Naive thymus-derived CD4-positive, alpha-beta T cell (primary cell): ENCODE results near the gene CTBP2. TPM values are rescaled to one million over a fixed set of nuclear protein-coding genes. Genes with fewer than 3 reads are reported as not detected.

ENCODE experiments used
- ATAC-seq: fragments of 150-1000 bp; cut with Tn5 transposase; 2 replicates; pipeline ENCODE4 v1.10.0; 2021; ENCODE audit warnings: mild to moderate bottlenecking, moderate library complexity
- CTCF ChIA-PET: fragments of 350-600 bp; sonication (Branson Sonifier 250); formaldehyde crosslinking; loops from one replicate; lab custom pipeline; 2021; ENCODE audit warnings: antibody characterized with exemption; lab: Charles Lee
- POLR2A ChIA-PET: fragments of 350-600 bp; sonication (Branson Sonifier 250); formaldehyde crosslinking; loops from one replicate; lab custom pipeline; 2021; ENCODE audit warnings: antibody characterized with exemption, inconsistent platforms; lab: Charles Lee
- DNase-seq, 9 donors: peaks; one replicate each; pipeline versions ENCODE4 v3.0.0 to v3.0.0-alpha.2; 2020 to 2022; ENCODE audit warnings: mixed read lengths in 1 of 9
- H3K27ac ChIP-seq: one replicate; pipeline ENCODE4 v1.7.0; 2013; ENCODE audit warnings: mild to moderate bottlenecking, low read depth, low read length, moderate library complexity
- H3K27me3 ChIP-seq, 2 donors: one replicate each; pipeline ENCODE4 v1.7.0; 2013; ENCODE audit warnings: low read length in 2 of 2, mild to moderate bottlenecking in 2 of 2, moderate library complexity in 2 of 2; ENCODE audit not compliant: control insufficient read depth in 2 of 2, insufficient read depth in 2 of 2
- H3K36me3 ChIP-seq, 3 experiments: 1 replicate in 2 of 3; 2 replicates in 1 of 3; pipeline ENCODE4 v1.7.0; 2013; ENCODE audit warnings: low read length in 3 of 3, mild to moderate bottlenecking in 3 of 3, moderate library complexity in 1 of 3; ENCODE audit not compliant: insufficient read depth in 3 of 3, control insufficient read depth in 2 of 3
- H3K4me1 ChIP-seq, 2 donors: one replicate each; pipeline ENCODE4 v1.7.0; 2013; ENCODE audit warnings: low read length in 2 of 2, mild to moderate bottlenecking in 2 of 2, moderate library complexity in 1 of 2; ENCODE audit not compliant: control insufficient read depth in 2 of 2, insufficient read depth in 2 of 2
- H3K4me3 ChIP-seq: 2 replicates; pipeline ENCODE4 v1.7.0; 2013; ENCODE audit warnings: mild to moderate bottlenecking, low read length
- H3K9me3 ChIP-seq, 3 experiments: 1 replicate in 2 of 3; 2 replicates in 1 of 3; pipeline ENCODE4 v1.7.0; 2013; ENCODE audit warnings: low read length in 3 of 3; ENCODE audit not compliant: control insufficient read depth in 2 of 3
- H3K27ac Mint-ChIP-seq, 9 donors: one replicate each; pipeline ENCODE4 v1.8.0; 2020 to 2022; ENCODE audit warnings: mixed read lengths in 9 of 9, mild to moderate bottlenecking in 8 of 9, moderate library complexity in 5 of 9, inconsistent platforms in 2 of 9
- H3K27me3 Mint-ChIP-seq, 5 donors: one replicate each; pipeline ENCODE4 v1.8.0; 2021 to 2022; ENCODE audit warnings: mixed read lengths in 5 of 5, mild to moderate bottlenecking in 1 of 5
- H3K36me3 Mint-ChIP-seq, 5 donors: one replicate each; pipeline ENCODE4 v1.8.0; 2020 to 2022; ENCODE audit warnings: mixed read lengths in 5 of 5, mild to moderate bottlenecking in 3 of 5, inconsistent platforms in 1 of 5
- H3K4me1 Mint-ChIP-seq, 7 donors: one replicate each; pipeline ENCODE4 v1.8.0; 2020 to 2022; ENCODE audit warnings: mixed read lengths in 7 of 7, mild to moderate bottlenecking in 3 of 7, inconsistent platforms in 1 of 7
- H3K4me3 Mint-ChIP-seq, 10 donors: one replicate each; pipeline ENCODE4 v1.8.0; 2020 to 2022; ENCODE audit warnings: mild to moderate bottlenecking in 10 of 10, mixed read lengths in 10 of 10, moderate library complexity in 6 of 10, inconsistent platforms in 2 of 10
- H3K9me3 Mint-ChIP-seq, 11 donors: one replicate each; pipeline ENCODE4 v1.8.0; 2020 to 2022; ENCODE audit warnings: mixed read lengths in 11 of 11, mild to moderate bottlenecking in 4 of 11, inconsistent platforms in 1 of 11, moderate library complexity in 1 of 11
- intact Hi-C, 2 donors: fragments of 100-400 bp; cut with micrococcal nuclease; formaldehyde crosslinking; loops; one replicate each; pipeline ENCODE4 v1.15.1; 2023
- polyA plus RNA-seq, 2 donors: library from polyadenylated mRNA; unstranded; fragments of 300-500 nt; fragmentation: Illumina TruSeq; gene quantifications; one replicate each; pipeline ENCODE4 v1.2.3, GENCODE V29; 2021
- total RNA-seq, 6 experiments: library from RNA in 5 of 6; stranded (reverse) in 5 of 6; gene quantifications; 1 replicate in 5 of 6; 2 replicates in 1 of 6; pipeline ENCODE4 v1.2.3 and lab custom pipeline; 2021 to 2026

The CTBP2 gene
- total and polyA plus RNA-seq, 7 experiments from 2014 or later: 0.05 to 39.5 (median 1.7) TPM; not detected in 1

DNA sequence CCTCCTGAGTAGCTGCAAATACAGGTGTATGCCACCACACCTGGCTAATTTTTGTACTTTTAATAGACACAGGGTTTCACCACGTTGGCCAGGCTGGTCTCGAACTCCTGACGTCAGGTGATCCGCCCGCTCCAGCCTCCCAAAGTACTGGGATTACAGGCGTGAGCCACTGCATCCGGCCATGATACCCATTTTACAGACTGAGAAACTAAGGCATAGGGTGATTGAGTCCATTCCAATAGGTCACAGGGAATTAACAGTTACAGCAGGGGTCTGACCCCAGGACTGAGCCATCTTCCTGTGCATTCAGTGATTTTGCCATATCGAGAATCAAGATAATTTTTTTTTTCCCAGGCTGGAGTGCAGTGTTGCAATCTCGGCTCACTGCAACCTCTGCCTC, 12.3 kb upstream of the CTBP2 start:
- no peaks in the 10 kb centered on the region for H3K4me1 Mint-ChIP-seq
- no peak overlapping the region for H3K4me3 Mint-ChIP-seq
- no peak overlapping the region for H3K4me3 ChIP-seq
- H3K27ac ChIP-seq: no peak overlapping the region
- H3K4me1 ChIP-seq: no peaks in the 10 kb centered on the region
- no peaks in the 10 kb centered on the region for H3K36me3 ChIP-seq
- intact Hi-C loops: no loop called here
- no peaks in the 10 kb centered on the region for H3K27me3 ChIP-seq
- no peak for DNase-seq
- peaks cover 0 to 4% (median 0%) of the 10 kb centered on the region in 5 donors for H3K36me3 Mint-ChIP-seq
- CTCF ChIA-PET: no interaction called here
- H3K27ac Mint-ChIP-seq: no peak overlapping the region
- H3K9me3 ChIP-seq: no peaks in the 10 kb centered on the region
- H3K9me3 Mint-ChIP-seq: peaks cover 0 to 19% (median 4%) of the 10 kb centered on the region in 11 donors
- H3K27me3 Mint-ChIP-seq: peaks cover 4 to 23% (median 17%) of the 10 kb centered on the region in 5 donors
- ATAC-seq: no peak
- POLR2A ChIA-PET: no interaction called here

DNA sequence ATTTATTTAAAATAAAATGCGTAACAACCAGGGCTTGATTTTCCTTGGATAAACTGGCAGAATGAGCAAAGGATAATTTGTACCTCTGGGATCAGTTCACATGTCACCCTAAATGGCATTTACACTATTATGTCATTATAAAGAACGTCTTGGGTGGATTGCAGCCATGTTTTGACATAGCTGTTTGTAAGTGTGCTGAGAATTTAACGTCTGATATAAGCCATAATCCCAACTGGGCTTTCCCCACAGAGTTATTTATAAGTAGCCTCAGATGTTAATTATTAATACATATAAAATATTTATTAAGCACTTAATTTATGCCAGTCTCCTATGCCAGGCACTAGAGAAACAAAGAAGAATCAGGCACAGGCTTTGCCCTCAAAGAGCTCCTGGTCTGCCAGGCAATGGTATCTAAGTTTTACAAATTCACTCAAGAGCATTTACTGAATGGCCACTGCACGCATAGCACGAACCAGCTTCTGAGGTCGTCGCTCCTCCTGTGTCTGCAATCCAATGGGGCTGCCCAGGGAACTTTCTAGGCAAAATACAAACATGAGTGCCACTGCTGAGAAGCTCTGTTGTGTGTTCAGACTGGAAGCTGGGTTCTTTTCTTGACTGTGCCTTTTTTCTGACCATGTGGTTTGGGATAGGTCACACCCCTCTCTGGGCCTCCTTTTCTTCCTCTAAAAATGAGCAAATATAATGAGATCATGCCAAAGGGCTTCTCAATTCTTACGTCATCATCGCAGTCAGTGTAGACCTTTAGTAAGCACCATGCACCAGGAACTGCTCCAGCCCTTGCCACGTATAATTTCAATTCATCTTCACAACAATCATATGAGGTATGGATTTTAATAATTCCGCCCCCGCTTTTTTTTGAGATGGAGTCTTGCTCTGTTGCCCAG, 11.3 kb upstream of the CTBP2 start:
- Mint-ChIP-seq H3K4me3 (no peak overlapping the region), H3K9me3 (peaks cover 0 to 10% (median 3%) of the 10 kb centered on the region in 11 donors), H3K27me3 (peaks cover 4 to 23% (median 16%) of the 10 kb centered on the region in 5 donors), H3K36me3 (peaks cover 0 to 4% (median 0%) of the 10 kb centered on the region in 5 donors), H3K27ac (no peak overlapping the region), H3K4me1 (no peaks in the 10 kb centered on the region)
- DNase-seq (no peak), ATAC-seq (no peak)
- ChIA-PET POLR2A (no interaction called here), CTCF (no interaction called here)
- H3K36me3 ChIP-seq: no peaks in the 10 kb centered on the region
- H3K27me3 ChIP-seq: no peaks in the 10 kb centered on the region
- H3K4me1 ChIP-seq: no peaks in the 10 kb centered on the region
- H3K9me3 ChIP-seq: no peaks in the 10 kb centered on the region
- intact Hi-C loops: no loop called here
- no peak overlapping the region for H3K4me3 ChIP-seq
- H3K27ac ChIP-seq: no peak overlapping the region

DNA sequence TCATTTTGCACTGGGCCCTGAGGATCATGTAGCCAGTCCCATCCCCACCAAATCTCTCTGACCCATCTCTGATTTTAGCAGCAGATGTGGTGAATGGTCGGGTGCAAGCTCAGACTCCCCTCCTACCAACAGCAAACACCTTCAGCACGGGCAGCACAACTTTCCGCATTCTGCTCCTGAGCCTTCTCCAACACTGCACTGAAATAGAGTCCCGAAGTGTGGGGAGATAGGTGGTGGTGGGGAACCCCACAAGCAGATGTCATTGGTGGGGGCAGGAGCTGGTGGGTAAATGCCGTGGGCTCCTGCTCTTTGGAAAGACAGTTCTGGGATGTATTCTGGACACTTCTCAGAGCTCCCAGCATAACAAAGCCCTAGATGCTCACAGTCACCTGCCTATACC, 9.6 kb upstream of the CTBP2 start:
- no peaks in the 10 kb centered on the region for H3K36me3 Mint-ChIP-seq
- H3K4me3 Mint-ChIP-seq: no peak overlapping the region
- H3K27ac Mint-ChIP-seq: no peak overlapping the region
- H3K4me1 Mint-ChIP-seq: no peaks in the 10 kb centered on the region
- ATAC-seq (no peak), DNase-seq (no peak)
- Histone ChIP-seq H3K9me3 (no peaks in the 10 kb centered on the region), H3K27me3 (no peaks in the 10 kb centered on the region), H3K4me3 (no peak overlapping the region), H3K27ac (no peak overlapping the region), H3K36me3 (no peaks in the 10 kb centered on the region), H3K4me1 (no peaks in the 10 kb centered on the region)
- peaks cover 0 to 6% (median 0%) of the 10 kb centered on the region in 11 donors for H3K9me3 Mint-ChIP-seq
- H3K27me3 Mint-ChIP-seq: peaks cover 4 to 26% (median 13%) of the 10 kb centered on the region in 5 donors
- POLR2A ChIA-PET: no interaction called here
- intact Hi-C loops: loop anchor here in 1 of 2 donors (10.0 kb wide), 1 partner anchor 725 kb away; no protein-coding TSS in a partner anchor
- CTCF ChIA-PET: no interaction called here

DNA sequence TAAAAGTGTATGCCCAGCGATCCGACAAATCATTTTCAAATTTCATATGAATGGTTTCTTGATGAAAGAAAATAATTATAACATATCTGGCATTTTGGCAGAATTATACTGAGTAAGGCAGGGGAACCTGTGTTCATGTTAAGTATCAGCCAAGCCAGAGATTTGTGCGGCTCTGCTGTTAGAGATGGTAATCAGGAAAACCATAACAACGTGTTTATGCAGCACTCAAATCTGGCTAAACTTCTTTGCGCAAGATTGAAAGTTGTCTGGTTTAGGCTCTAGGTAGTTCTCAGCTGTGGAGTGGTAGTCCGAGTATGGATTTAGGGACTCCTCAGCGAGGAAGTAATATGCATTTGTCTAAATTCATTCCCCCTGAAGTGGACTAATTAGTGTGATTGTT, 8.9 kb upstream of the CTBP2 start:
- H3K36me3 ChIP-seq: no peaks in the 10 kb centered on the region
- Mint-ChIP-seq H3K4me1 (no peaks in the 10 kb centered on the region), H3K27me3 (peaks cover 6 to 25% (median 13%) of the 10 kb centered on the region in 5 donors), H3K36me3 (peaks cover 0 to 3% (median 0%) of the 10 kb centered on the region in 5 donors), H3K27ac (no peak overlapping the region), H3K9me3 (peaks cover 0 to 11% (median 0%) of the 10 kb centered on the region in 11 donors), H3K4me3 (no peak overlapping the region)
- intact Hi-C loops: loop anchor here in 1 of 2 donors (10.0 kb wide), 1 partner anchor 724 kb away; no protein-coding TSS in a partner anchor
- CTCF ChIA-PET: no interaction called here
- no peak overlapping the region for H3K4me3 ChIP-seq
- DNase-seq (no peak), ATAC-seq (no peak)
- H3K9me3 ChIP-seq: no peaks in the 10 kb centered on the region
- no peaks in the 10 kb centered on the region for H3K4me1 ChIP-seq
- POLR2A ChIA-PET: no interaction called here
- H3K27me3 ChIP-seq: no peaks in the 10 kb centered on the region
- H3K27ac ChIP-seq: no peak overlapping the region

DNA sequence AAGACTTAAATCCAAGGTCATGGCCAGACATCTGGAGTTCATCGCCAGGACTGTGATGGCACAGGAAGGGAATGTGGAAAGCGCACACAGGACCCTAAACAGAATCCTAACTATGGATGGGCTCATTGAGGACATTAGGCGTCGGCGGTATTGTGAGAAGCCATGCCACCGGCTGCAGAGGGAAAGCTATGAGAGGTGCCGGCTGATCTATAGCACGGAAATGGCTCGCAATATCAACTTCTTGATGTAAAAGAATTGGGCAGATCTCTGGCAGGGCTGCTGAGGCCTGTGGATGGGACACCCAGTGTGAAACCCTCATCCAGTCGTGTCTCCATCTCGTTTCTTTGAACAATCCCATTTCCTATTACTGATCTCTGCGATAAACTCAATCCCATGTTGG, 6.3 kb upstream of the CTBP2 start:
- no peak overlapping the region for H3K27ac ChIP-seq
- H3K9me3 ChIP-seq: no peaks in the 10 kb centered on the region
- ATAC-seq: no peak
- Mint-ChIP-seq H3K9me3 (peaks cover 0 to 6% (median 0%) of the 10 kb centered on the region in 11 donors), H3K36me3 (peaks cover 0 to 3% (median 0%) of the 10 kb centered on the region in 5 donors), H3K4me3 (no peak overlapping the region), H3K4me1 (peaks cover 0 to 4% (median 0%) of the 10 kb centered on the region in 7 donors), H3K27me3 (peaks cover 12 to 42% (median 22%) of the 10 kb centered on the region in 5 donors), H3K27ac (no peak overlapping the region)
- H3K4me1 ChIP-seq: no peaks in the 10 kb centered on the region
- H3K36me3 ChIP-seq: no peaks in the 10 kb centered on the region
- POLR2A ChIA-PET: no interaction called here
- H3K4me3 ChIP-seq: no peak overlapping the region
- CTCF ChIA-PET: no interaction called here
- intact Hi-C loops: loop anchor here in 1 of 2 donors (10.0 kb wide), 1 partner anchor 722 kb away; no protein-coding TSS in a partner anchor
- no peak for DNase-seq
- H3K27me3 ChIP-seq: no peaks in the 10 kb centered on the region

DNA sequence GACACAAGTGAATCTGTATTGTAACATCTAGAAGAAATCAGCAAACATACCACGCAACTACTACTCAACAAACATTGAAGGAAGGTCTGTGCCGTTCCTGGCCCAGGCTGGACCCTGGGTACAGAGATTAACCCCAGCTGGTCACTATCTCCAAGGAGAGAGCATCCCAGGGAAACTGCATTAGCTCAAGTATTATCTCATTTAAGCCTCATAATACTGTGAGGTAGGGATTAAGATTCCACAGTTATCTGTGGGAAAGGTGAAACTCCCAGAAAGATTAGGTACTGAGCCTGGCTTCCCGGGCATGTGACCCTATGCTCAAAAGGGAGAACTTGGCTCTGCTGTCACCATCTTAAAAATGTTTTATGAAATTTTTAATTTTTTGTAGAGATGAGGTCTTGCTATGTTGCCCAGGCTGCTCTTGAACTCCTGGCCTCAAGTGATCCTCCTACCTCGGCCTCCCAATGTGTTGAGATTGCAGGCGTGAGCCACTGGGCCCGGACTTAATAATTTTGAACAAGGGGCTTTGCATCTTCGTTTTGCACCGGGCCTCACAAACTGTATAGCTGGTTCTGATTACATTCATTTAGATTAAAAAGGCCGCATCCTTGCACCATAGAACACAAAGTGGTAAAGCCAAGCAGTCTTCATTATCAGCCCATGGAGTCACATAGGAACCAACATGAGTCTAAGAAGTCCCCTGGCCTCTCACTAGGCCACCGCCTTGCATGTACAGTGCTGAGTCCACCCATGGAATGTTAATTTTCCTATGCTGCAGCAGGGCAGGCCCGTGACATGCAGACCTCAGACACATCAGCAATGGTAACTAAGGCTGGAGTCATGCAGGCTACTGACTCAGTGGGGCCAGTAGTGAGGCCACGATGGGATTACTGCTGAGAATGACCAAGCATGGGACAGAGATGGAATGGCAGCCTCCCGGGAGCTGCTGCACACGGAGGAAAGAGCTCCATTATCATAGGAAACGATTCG, 5.5 kb upstream of the CTBP2 start:
- CTCF ChIA-PET: no interaction called here
- no peaks in the 10 kb centered on the region for H3K9me3 ChIP-seq
- Mint-ChIP-seq H3K27ac (no peak overlapping the region), H3K4me3 (no peak overlapping the region), H3K27me3 (peaks cover 12 to 43% (median 26%) of the 10 kb centered on the region in 5 donors), H3K4me1 (peaks cover 0 to 4% (median 0%) of the 10 kb centered on the region in 7 donors), H3K9me3 (peaks cover 0 to 6% (median 0%) of the 10 kb centered on the region in 11 donors), H3K36me3 (peaks cover 0 to 3% (median 0%) of the 10 kb centered on the region in 5 donors)
- POLR2A ChIA-PET: no interaction called here
- DNase-seq (no peak), ATAC-seq (no peak)
- no peaks in the 10 kb centered on the region for H3K27me3 ChIP-seq
- no peaks in the 10 kb centered on the region for H3K36me3 ChIP-seq
- no peak overlapping the region for H3K4me3 ChIP-seq
- no peak overlapping the region for H3K27ac ChIP-seq
- intact Hi-C loops: loop anchor here in 1 of 2 donors (10.0 kb wide), 1 partner anchor 721 kb away; no protein-coding TSS in a partner anchor
- no peaks in the 10 kb centered on the region for H3K4me1 ChIP-seq
